ENCODE data around the gene NRP2. TPM values are rescaled to one million over a fixed set of nuclear protein-coding genes. Genes with fewer than 3 reads are reported as not detected.

Gene NRP2
- total RNA-seq, 4 donors from 2014 or later = 35.1 to 146 (median 63.9) TPM

- Histone ChIP-seq H3K36me3 (no peaks in the 10 kb centered on the region), H3K27me3 (no peaks in the 10 kb centered on the region), H3K4me3 (no peak overlapping the region), H3K9me3 (no peaks in the 10 kb centered on the region), H3K27ac (no peak overlapping the region), H3K4me1 (no peaks in the 10 kb centered on the region)
- intact Hi-C loops (cut with DNase I; ENCODE audit: low total_unique reads) (no loop called here), in situ Hi-C loops (cut with MboI; ENCODE audit: low pct_ligation_motif_present in 1 of 4, low pct_unique_long_range_greater_than_20kb in 1 of 4, low sequenced_read_pairs in 3 of 4) (loop anchor here in 3 of 4 donors (25.0 kb wide), 3 partner anchors 789 to 1314 kb away; no protein-coding TSS in a partner anchor)
- DNase-seq = no peak
- TF ChIP-seq, protein P1, sequence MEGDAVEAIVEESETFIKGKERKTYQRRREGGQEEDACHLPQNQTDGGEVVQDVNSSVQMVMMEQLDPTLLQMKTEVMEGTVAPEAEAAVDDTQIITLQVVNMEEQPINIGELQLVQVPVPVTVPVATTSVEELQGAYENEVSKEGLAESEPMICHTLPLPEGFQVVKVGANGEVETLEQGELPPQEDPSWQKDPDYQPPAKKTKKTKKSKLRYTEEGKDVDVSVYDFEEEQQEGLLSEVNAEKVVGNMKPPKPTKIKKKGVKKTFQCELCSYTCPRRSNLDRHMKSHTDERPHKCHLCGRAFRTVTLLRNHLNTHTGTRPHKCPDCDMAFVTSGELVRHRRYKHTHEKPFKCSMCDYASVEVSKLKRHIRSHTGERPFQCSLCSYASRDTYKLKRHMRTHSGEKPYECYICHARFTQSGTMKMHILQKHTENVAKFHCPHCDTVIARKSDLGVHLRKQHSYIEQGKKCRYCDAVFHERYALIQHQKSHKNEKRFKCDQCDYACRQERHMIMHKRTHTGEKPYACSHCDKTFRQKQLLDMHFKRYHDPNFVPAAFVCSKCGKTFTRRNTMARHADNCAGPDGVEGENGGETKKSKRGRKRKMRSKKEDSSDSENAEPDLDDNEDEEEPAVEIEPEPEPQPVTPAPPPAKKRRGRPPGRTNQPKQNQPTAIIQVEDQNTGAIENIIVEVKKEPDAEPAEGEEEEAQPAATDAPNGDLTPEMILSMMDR (IDR thresholded peaks at IDR 0.05) = no peak
- no peak for TF ChIP-seq POLR2A (IDR thresholded peaks at IDR 0.05)
- no peak for TF ChIP-seq POLR2AphosphoS5 (IDR thresholded peaks at IDR 0.05)
- WGBS, 2 donors (ENCODE audit: low coverage in 1 of 2) = 96 to 97% methylated on average over 5 to 7 of the region's 7 CpGs
These were observed 31.4 kb upstream of the NRP2 start for GRCh38 chr2:205650931-205651330.

DNA sequence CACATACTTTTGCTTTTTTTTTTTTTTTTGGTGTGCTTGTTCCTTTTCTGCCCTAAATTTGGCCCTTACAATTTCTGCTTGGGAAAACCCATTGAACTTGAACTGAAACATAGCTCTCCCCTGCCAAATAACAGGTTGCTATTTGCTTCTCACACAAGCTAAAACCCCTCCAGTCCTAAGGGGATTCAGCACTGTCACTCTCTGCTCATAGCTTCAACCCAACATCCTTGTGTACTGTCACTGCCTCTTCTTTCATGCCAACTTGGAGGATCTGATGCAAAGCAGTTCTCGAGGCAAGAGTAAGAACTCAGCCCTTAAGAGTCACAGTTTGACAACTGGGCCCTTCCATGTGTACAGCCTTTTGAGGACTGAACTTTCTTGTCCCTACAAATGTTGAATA lies 30.6 kb upstream of the NRP2 start:
- Histone ChIP-seq H3K27me3 (no peaks in the 10 kb centered on the region), H3K4me1 (no peaks in the 10 kb centered on the region), H3K36me3 (no peaks in the 10 kb centered on the region), H3K27ac (no peak overlapping the region), H3K9me3 (no peaks in the 10 kb centered on the region), H3K4me3 (no peak overlapping the region)
- intact Hi-C loops (cut with DNase I; ENCODE audit: low total_unique reads) (no loop called here), in situ Hi-C loops (cut with MboI; ENCODE audit: low pct_ligation_motif_present in 1 of 4, low pct_unique_long_range_greater_than_20kb in 1 of 4, low sequenced_read_pairs in 3 of 4) (loop anchor here in 3 of 4 donors (25.0 kb wide), 3 partner anchors 789 to 1314 kb away; no protein-coding TSS in a partner anchor)
- no peak for DNase-seq
- TF ChIP-seq POLR2AphosphoS5 (IDR thresholded peaks at IDR 0.05) (no peak), EP300 (IDR thresholded peaks at IDR 0.05; ENCODE audit: low read depth) (no peak), POLR2A (IDR thresholded peaks at IDR 0.05) (no peak)
- TF ChIP-seq, protein P1 (IDR thresholded peaks at IDR 0.05) = no peak
- WGBS, 2 donors (ENCODE audit: low coverage in 1 of 2) = 0% methylated on average over 1 of the region's 1 CpG; no CpG with 5 or more reads in 1 of the 2 donors

DNA sequence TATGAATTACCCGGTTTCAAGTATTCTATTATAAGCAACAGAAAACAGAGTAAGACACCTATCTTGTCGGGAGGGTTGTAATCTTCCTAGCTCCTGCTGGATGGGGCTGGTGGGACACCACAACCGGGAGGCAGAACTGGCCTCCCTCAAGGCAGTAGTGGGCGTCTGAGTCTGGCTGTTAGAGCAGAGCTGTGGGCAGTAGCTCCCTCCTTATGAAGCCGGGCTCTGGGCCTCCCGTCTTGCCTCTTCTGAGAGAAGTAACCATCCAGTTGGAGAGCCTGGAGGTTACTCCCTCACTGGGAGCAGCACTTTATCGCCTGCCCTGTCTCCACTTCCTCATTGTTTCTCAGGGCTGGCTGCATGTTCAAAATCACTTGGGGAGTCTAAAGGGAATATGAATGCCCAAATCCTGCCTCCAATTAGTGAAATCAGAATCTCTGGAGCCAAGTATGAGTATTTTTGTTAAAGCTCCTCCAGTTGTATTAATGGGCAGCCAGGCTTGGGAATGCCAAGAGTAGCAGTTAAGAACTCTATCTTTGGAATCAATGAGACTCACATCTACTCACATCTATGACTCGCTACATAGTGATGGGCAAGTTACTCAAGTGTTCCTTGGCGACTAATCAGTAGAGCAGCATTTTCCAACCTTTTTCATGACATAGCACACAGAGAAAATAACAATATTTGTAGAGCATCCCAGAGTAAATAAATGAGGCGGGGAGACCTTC lies 27.3 kb upstream of the NRP2 start:
- 83 to 87% methylated on average over 3 to 10 of the region's 10 CpGs for WGBS, 2 donors (ENCODE audit: low coverage in 1 of 2)
- no peaks in the 10 kb centered on the region for H3K27me3 ChIP-seq
- TF ChIP-seq POLR2A (IDR thresholded peaks at IDR 0.05) = no peak
- no peak for TF ChIP-seq POLR2AphosphoS5 (IDR thresholded peaks at IDR 0.05)
- TF ChIP-seq, protein P1 (IDR thresholded peaks at IDR 0.05) = no peak
- TF ChIP-seq EP300 (IDR thresholded peaks at IDR 0.05; ENCODE audit: low read depth) = no peak
- in situ Hi-C loops (cut with MboI; ENCODE audit: low pct_ligation_motif_present in 1 of 4, low pct_unique_long_range_greater_than_20kb in 1 of 4, low sequenced_read_pairs in 3 of 4) (loop anchor here in 3 of 4 donors (25.0 kb wide), 3 partner anchors 793 to 1318 kb away; no protein-coding TSS in a partner anchor), intact Hi-C loops (cut with DNase I; ENCODE audit: low total_unique reads) (no loop called here)
- H3K4me3 ChIP-seq = no peak overlapping the region
- no peak for DNase-seq
- H3K36me3 ChIP-seq = no peaks in the 10 kb centered on the region
- no peaks in the 10 kb centered on the region for H3K9me3 ChIP-seq
- peaks cover 0 to 5% (median under 1%) of the 10 kb centered on the region in 4 donors for H3K4me1 ChIP-seq
- no peak overlapping the region for H3K27ac ChIP-seq

- intact Hi-C loops (cut with DNase I; ENCODE audit: low total_unique reads) (no loop called here), in situ Hi-C loops (cut with MboI; ENCODE audit: low pct_ligation_motif_present in 1 of 4, low pct_unique_long_range_greater_than_20kb in 1 of 4, low sequenced_read_pairs in 3 of 4) (loop anchor here in 3 of 4 donors (25.0 kb wide), 3 partner anchors 794 to 1319 kb away; no protein-coding TSS in a partner anchor)
- 78 to 92% methylated on average over 5 to 6 of the region's 6 CpGs for WGBS, 2 donors (ENCODE audit: low coverage in 1 of 2)
- Histone ChIP-seq H3K27me3 (no peaks in the 10 kb centered on the region), H3K27ac (no peak overlapping the region), H3K9me3 (no peaks in the 10 kb centered on the region), H3K4me1 (peaks cover 0 to 8% (median 2%) of the 10 kb centered on the region in 4 donors), H3K4me3 (no peak overlapping the region), H3K36me3 (no peaks in the 10 kb centered on the region)
- no peak for DNase-seq
- no peak for TF ChIP-seq EP300 (IDR thresholded peaks at IDR 0.05; ENCODE audit: low read depth)
- no peak for TF ChIP-seq POLR2A (IDR thresholded peaks at IDR 0.05)
- TF ChIP-seq, protein P1 (IDR thresholded peaks at IDR 0.05) = no peak
- TF ChIP-seq POLR2AphosphoS5 (IDR thresholded peaks at IDR 0.05) = no peak
These were observed 26.4 kb upstream of the NRP2 start for GRCh38 chr2:205655779-205656456.

Measured in transverse colon (tissue), 4 donors.